8988T (cell line): ENCODE results near the gene CD6.
"Not testable (repeated sequence)": the region's sequence is repeated elsewhere in the genome, so short reads cannot be mapped to it uniquely, and the experiment has no call there.

ENCODE experiments used
- DNase-seq: peaks from one replicate; pipeline ENCODE4 v3.0.0; 2011

The CD6 gene

DNA sequence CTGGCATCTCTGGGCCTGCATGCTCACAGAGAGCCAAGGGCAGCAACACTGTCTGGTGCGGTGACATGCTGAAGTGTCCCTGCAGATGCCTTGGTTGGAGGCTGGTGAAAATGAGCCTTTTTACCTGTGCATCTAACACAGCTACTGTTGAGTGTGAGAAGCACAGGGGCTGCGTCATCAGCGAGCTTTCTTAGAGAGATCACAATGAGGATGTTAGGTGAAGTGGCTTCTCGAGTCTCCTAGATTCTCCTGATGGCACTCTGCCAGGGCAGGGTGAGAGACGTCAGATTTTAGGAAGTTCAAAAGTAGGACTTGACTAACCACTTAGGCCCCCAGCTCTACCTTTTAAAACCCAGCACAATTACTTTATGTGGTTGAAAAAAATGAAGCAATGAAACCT lies 15.9 kb upstream of the CD6 start:
- DNase-seq, result no peak

DNA sequence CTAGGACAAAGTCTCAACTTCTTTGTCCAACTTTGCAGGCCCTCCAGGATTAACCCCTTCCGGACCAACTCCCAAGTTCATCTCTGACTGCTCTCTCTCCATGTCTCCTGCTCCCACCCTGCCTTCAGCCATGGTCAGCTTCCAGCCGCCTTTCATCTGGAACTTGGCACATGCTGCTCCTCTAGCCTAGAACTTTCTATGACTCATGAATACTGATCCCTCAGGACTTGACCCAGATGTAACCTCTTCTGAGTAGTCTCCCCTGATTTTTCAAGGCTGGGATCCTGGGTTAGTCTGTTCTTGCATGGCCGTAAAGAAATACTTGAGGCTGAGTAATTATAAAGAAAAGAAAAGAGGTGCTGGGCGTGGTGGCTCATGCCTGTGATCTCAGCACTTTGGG lies 14.3 kb upstream of the CD6 start:
- no peak for DNase-seq

DNA sequence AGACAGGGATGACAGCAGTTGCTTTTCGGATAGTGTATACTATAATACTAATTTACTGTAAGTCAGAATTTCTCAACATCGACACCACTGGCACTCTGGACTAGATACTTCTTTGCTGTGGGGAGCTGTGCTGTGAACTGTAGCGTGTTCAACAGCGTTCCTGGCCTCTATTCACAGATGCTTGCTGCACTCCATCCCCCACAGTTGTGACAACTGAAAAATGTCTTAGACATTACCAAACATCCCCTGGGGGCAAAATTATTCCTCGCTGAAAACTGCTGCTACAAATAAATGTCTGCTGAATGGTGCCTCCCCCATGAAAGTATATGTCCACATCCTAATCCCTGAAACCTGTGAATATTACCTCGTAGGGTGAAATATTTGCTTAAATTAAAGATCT lies 12.0 kb upstream of the CD6 start:
- DNase-seq, result no peak

DNA sequence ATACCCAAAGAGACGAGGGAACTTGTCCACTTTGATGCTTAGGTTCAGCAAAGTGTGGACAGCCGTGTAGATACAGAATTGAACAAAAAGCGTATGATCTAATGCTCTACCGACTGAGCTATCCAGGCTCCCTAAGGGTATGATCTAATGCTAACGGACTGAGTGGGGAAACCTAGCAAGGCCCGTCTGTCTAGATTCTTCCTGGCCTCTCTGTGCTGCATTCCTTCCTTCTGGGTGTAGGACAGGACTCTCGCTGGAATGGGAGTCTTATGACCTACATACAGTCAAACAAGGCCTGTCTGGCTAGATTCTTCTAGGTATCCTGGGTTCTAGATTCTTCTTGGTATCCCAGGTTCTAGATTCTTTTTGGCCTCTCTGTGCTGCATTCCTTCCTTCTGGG lies 11.1 kb upstream of the CD6 start:
- no peak for DNase-seq

DNA sequence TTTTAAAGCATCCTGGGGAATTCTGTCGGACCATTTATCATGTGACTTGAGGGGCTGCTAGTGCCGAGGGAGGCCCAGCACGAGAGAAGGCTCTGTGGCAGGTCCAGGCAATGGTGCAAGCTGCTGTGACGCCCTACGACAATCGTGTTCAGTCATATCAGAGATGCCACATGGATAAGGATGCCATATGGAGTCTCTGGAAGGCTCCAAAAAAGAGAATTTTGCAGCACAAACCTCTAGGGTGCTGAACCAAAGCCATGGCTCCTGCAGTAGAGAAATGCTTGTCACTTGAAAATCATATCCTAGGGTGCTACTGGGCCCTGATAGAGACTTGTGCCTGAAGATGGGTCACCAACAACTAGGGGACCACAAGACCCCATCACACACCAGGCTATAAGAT lies 6.7 kb upstream of the CD6 start:
- no peak for DNase-seq

DNA sequence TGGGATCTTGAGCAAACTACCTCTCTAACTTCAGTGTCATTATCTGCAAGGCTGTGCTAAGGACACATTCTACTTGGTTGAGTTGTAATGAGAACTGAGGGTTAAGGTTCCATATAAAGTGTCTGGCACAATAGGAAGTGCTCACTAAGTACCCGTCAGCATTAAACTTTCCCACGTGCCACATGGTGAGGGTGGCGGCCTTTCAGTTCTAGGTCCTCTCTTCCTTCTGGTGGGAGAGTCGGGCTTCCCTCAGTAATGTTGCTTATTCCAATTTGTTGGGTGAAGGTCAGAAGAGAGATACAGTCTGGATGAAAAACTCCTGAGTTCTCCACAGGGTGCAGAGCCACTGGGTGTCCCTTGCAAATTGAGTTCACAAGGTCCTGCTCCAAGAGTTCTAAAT lies 4.6 kb upstream of the CD6 start:
- DNase-seq, result no peak

DNA sequence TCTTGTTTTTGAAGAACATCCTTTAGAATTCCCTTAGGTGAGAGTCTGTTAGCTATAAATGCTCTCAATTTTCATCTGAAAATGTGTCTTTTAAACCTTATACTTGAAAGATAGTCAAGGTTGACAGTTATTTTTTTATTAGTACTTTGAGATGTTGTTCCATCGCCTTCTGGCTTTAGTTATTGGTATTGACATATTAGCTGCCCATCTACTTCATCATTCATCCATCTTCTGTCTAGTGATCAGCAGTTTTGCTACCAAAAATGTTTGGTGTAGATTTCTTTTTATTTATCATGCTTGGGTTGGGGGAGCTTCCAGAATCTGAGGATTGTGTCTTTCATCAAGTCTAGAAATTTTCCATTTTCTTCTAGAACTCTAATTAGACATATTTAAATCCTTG lies 3.3 kb upstream of the CD6 start:
- DNase-seq, result no peak

DNA sequence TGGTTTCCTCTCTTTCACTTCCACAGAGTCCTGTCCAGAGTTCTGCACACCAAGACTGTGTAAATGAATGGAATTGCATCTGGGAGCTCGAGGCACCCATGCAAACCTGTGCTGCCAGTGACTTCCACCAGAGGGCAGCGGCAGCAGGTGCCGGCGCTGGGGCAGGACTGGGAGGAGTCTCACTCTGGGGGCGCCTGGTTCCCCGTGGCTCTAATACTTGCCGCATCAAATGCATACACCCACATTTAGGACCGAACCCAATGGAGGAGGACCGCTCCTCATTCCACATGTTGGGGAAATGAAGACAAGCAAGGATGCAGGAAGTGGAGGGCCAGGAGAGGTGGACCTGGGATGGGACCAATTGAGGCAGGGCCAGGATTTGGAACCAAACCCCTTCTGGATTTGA lies 1.1 kb upstream of the CD6 start:
- peak; percentile 60 for DNase-seq

DNA sequence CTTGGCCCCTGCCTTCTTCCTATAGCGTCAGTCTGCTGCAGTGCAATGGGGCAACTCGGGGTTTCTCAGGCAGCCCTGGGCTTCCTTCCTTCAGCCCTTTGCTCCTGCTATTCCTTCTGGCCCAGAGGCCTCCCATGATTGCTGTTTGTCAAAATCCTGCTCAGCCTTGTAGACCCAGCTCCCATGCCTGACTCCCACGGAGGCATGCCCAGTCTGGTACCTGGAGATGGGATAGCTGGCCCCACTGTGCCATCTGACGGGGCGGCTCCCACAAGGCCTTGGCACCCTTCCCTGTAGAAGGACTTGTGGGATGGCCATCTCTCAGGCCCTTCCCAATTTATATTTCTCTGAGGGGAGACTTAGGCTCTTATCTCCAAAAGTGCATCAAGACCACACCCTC lies 590 bp upstream of the CD6 start:
- no peak for DNase-seq

DNA sequence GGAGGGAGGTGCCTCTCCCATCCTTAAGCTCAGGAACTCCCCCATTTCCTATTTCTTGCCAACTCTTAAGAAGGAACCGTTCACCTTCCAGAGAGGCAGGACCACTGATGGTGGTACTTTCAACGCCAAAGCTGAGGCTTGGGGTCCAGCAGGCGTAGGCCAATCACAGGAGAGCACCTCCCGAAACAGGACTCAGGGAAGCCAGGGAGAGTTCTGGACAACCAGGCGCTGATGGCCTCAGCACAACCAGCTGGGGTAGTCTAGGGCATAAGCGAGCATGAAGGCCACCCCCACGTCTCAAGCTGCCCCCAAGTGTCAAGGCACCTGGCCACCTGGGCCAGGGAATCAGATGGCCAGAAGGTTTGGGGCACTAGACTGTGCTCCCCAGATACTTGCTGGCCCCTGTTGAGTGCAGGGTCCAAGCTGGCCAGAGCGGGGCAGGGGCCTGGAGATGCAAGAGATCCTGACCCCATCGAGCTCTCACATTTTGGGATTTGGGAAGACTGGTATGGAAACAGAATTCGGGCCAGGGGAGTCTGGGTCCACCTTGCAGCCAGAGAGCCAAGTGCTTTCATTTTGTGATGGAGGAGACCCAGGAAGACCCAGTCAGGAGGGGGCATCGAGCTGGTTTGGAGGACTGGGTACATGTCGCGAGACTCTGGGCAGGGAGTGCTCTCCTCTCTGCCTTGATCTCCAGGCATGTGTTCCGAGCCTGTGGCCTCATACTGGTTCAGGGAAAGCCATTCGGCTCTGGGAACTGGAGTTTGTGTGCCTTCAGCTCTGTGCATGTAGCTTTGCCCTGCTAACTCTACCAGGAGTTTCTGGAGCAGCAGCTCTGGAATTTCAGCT lies 926 bp downstream of the CD6 start:
- no peak for DNase-seq

DNA sequence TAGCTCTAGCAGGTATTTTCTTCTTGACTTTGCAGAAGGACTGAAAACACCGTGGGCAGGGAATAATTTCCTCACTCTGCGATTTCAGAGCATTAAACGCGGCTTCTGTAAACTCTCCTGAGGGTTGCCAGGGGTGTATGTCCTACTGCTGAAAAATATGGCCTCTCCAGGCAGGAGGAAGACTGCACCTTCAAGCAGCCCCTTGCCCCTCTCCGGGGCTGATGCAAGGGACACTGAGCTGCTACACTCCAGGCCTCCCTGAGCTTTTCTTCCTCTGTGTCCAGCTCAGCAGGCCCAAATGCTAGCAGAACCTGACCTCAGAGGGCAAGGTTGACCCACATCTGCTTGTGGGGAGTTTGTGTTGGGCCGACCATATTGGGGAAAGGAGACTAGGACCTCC lies 2.2 kb downstream of the CD6 start:
- DNase-seq, result no peak

DNA sequence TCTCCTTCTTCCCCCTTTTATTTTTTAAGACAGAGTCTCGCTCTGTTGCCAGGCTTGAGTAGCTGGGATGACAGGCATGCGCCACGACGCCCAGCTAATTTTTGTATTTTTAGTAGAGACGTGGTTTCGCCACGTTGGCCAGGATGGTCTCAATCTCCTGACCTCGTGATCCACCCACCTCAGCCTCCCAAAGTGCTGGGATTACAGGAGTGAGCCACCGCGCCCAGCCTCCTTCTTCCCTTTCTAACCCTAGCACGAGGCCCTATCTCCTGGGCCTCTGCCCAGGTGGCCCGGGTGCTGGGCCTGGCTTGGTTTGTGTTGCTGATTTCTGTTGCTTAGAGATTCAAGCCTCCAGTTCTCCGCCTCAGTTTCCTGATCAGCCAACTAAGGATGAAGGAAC lies 2.8 kb downstream of the CD6 start:
- DNase-seq, result not testable (repeated sequence)

DNA sequence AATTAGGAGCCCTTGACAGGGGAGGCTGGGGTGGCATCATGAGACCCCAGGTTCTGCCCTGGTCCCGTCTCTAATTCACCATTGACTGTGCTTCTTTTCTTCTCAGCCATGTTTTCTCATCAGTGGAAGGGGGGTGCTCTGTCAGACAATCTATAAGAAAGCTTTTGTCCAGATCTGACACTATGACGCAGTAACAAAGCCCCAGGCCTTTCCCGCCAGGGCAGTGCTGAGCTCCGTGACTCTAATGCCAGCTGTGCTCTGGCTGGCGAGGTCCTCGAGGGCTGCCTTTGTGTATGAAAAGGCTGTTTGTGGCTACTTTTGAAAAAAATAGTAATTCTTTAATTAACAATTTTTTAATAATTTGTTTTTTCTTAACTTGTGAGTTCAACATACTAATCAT lies 3.2 kb downstream of the CD6 start:
- no peak for DNase-seq

DNA sequence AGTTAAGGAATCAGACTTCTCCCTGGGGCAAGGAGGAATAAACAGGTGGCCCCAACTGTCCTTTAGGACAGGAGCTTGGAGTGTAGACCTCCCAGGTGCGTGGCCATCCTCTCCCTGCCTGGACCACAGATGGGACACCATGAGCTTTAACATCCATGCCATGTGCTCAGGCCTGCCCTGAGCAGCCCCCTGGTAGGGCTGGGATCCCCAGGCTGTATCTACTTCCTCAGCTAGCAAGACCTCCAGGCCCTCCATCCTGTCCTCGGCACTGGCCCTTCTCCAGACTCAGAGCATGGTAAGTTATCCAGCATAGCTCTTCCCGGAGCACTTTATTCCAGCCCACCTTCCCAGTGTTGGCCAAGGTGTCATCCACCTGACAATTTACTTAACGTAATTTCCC lies 5.7 kb downstream of the CD6 start:
- no peak for DNase-seq

DNA sequence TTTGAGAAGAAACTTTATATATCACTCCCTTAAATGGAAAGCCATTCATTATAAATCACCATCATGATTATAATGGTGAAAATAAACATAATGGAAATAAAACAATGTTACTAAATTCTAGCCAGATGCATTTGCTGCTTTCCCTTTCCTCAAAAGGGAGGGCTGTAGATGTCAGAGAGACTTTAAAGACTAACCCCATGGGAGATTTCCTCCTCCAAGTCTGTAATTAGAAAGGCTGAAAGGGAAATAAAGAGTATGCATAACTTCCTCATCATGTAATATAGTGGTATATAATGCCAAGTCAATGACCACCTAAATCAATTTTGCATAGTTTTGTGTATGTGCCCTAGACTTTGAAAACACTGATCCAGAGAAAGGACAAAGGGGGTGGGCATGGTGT lies 6.4 kb downstream of the CD6 start:
- no peak for DNase-seq

DNA sequence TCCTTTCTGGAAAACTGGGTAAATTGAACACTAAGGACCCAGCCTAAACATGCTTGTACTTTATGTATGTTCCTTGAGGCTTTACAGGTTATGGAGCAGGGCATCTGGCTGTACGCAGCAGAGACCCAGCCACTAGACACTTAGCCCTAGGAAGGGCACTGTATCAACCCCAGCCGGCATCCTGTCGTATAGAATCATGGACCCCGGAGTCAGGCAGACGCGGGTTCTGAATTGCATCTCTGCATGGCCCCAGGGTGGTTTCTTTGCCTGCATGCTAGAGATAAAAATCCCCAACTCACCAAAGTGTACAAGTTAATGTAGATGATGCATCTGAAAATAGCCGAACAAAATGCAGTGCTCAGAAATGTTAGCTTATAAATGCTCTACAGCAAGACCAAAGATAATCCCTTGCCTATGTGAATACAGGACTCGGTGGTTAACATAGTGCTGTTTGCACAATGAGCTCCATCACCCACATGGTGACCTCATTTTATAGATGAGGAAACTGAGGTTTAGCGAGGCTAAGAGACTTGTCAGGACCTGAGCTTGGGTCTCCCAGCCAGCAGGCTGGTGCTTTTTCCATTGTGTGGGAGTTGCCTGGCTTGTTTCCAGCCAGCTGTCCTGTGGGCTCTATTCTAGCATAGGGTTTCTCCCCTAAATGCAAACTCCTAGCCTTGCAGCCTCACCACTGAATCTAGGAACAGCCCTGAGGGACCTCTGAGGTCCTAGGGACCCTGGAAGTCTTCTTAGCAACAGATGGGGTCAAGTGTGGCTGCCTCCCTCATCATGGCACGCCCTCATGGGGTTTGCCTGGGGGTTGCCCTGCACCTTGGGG lies 7.3 kb downstream of the CD6 start:
- no peak for DNase-seq

DNA sequence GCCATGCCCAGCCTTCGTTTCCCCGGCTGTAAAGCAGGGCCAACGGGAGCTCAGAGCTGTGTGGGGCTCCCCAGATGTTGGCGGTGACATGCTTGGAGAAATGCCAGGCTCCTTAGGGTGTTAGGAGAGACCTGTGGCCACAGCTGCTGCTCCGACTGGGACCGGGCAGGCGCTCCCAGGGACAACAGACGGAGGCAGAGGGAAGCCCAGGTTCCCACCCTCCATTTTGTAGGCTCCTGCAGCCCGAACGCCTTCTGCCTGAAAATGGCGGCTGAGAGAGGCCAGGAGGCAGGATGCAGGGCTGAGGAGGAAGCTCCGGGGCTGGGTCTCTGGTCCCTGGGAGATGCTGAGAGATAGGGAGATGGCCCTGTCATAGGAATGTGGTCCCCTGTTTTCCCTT lies 10.0 kb downstream of the CD6 start:
- DNase-seq, result no peak

DNA sequence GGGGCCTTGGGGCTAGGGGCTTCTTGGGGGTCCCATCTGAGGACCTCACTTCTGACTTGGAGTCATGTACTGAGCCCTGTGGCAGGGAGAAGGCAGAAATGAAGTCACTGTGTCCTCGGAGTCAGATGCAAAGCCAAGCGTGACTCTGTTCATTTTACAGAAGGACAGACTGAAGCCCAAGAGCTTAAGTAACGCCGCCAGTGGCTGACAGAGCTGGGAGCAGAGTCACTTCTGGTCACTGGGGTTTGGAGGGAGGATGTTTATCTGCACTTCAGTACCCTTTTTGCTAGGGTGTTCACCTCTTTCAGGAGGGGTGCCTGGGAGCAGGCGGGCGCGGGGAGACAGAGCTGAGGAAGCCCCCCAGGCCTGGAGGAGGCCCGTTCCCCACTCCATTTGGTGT lies 10.7 kb downstream of the CD6 start:
- no peak for DNase-seq

DNA sequence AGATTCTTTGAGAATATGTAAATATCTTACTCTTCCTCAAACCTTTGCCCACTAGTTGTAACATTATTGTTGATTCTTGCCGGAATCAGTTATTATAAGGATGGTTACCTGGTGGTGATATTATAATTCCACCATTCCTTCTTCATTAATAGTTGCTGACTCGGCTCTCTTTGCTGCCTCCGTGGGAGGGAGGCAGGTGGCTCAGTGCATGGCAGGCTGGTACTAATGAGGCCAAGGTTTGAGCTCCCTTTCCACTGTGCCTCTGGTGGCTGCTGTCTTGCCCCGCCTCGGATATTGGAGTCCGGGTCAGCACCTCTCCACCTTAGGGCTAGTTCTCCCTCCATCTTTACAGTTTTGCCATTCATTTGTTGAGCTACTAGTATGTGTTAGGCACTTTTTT lies 12.7 kb downstream of the CD6 start:
- DNase-seq, result no peak

DNA sequence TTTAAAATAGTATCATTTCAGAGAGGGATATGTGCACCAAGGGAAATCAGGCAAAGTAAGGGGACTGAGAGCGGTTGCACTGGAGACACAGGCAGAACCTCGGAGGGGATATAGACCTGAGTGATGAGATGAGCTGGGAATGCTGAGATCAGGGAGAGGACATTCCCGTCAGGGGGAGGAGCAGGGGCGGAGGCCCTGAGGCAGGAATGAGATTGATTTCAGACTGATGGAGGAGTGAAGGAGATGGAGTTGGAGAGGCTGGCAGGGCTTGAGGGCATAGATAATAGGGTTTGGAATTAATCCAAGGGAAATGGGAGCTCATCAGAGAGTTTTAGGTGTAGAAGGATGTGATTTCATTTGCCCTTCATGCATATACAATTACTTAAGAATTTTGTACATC lies 13.2 kb downstream of the CD6 start:
- no peak for DNase-seq

DNA sequence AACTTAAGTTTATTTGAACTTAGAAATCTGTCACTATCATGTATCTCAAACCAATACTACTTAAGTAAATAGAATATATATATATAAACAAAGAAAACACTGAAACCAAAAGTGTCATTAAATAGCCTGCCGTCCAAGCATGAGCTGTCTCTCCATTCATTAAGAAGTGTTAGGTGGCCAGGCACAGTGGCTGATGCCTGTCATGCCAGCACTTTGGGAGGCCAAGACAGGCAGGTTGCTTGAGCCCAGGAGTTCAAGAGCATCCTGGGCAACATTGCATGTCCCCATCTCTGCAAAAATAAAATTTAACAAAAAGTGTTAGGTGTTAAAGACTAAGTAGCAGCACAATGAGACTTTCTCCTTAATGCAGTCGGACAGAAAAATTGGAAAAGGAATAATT lies 14.0 kb downstream of the CD6 start:
- no peak for DNase-seq

DNA sequence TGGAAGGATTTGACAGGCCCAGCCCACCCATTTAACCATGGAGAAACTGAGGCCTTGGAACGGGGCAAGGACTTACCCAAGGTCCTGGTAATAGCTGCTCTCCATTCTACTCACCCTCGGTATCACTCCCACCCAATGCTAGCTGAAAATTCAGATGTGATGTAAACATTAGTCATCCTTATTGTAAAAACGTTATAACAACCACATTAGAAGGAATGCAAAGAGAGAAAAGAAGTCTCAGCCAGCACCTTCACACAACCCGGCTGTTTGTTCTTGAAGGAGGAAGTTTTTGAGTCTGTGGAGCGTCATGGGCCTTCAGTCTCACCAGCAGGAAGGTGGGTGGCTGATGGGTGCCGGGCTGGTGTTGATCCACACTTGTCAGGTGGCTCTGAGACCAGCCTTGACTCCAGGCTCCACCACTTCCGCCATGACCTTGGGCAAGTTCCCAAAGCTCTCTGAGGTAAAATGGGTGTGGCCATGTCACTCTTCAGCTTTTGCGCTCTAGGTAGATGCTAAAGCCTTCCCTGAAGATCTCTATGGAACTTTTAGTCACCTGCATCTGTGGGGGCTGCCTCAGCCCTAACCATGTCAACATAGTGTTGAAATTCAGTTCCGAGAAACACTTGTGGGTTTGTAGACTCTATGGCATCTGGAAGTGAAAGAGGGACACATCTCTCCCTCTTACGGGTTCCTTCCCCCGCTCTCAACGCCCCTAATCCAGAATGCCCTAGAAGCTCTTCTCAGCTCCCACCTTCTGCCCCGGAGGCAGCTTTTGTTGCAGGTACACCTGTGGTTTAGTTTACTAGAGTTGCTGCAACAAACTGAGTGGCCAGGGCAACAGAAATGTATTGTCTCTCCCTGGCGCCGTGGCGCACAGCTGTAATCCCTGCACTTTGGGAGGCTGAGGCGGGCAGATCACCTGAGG lies 14.8 kb downstream of the CD6 start:
- no peak for DNase-seq

DNA sequence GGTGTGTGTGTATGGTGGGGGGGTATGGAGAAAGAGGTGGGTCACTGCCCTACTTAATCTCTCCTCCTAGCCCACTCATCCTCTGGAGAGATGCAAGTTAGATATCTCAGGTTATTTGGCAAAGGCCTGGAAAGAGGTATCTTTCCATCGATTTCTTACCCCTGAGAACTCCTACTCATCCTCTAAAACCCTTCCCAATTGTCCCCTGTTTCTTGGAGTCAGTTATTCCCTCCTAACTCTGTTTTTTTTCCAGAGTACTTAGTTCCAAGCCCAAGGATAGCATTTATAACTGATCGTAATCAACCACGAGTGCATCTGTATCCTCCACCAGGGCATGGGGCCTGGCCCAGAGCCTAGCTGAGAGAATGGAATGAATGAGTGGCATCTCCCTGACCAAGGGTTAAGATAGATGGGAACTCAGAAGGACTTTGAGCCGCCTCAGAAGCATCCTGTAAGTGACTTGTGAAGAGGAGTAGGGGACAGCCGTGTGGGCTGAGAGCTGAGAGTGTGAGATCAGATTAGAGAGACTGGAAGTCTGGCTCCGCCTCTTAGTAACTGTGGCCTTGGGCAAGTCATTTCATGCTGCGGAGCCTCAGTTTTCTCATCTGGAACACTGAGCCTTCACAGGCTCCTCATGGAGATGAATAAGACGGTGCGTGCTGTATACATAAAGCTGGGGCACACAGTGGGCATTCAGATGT lies 16.2 kb downstream of the CD6 start:
- DNase-seq, result no peak
